Choroid plexus epithelial cell (primary cell): ENCODE data around the gene TOM1.

Experiments used
- DNase-seq: peaks from one replicate; pipeline ENCODE4 v3.0.0-alpha.2; 2010; ENCODE audit warnings: low read depth
- H3K4me3 ChIP-seq: 2 replicates; pipeline ENCODE4 v1.5.1; 2011; ENCODE audit warnings: low read depth, mild to moderate bottlenecking, control low read depth, low read length, moderate library complexity
- CTCF ChIP-seq: conservative IDR thresholded peaks from 2 replicates; pipeline ENCODE4 v1.5.1; 2011; ENCODE audit warnings: low read depth, mild to moderate bottlenecking, control low read depth, inconsistent platforms, low read length, moderate library complexity

TOM1 gene

DNA sequence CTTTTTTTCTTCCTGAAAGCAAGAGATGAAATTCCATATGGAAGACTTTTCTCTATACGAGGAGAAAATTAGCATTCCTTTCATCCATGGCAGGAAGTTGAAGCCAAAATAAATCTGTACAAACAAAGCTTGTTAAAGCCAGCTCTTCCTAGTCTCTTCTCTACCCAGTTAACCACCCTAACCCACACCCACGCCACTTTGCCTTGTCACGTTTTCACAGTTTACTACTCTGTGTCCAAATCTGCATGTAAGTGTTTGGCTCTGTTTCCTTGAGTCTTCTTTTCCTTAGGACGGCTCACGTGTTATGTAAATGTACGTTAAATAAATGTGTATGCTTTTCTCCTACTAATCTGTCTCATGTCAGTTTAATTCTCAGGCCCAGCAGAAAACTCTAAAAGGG lies 74.1 kb downstream of the TOM1 start:
- H3K4me3 ChIP-seq = no peak overlapping the region
- no peak for TF ChIP-seq CTCF
- DNase-seq = no peak

GRCh38 chr22:35375031-35375430 lies 75.3 kb downstream of the TOM1 start:
- no peak for TF ChIP-seq CTCF
- DNase-seq = no peak
- no peak overlapping the region for H3K4me3 ChIP-seq

DNA sequence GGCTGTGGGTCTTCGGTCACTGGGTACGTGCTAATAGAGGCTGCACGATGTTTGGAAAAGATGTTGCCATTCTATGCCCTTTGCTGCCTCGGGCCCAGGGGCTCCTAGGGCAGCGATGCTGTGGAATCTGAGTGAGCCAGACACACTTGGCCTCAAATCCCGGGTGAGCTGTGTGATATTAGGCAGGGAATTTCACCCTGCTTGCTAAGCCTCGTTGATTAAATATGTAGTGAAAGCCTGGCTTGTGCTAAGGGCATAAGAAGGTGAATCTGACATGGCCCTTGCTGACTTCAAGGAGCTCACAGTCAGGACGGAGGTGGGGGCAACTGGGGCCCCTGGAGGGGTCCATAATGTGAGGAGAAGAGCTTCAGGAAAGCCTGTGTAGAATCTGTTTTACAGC lies 75.8 kb downstream of the TOM1 start:
- no peak overlapping the region for H3K4me3 ChIP-seq
- no peak for DNase-seq
- TF ChIP-seq CTCF = no peak

DNA sequence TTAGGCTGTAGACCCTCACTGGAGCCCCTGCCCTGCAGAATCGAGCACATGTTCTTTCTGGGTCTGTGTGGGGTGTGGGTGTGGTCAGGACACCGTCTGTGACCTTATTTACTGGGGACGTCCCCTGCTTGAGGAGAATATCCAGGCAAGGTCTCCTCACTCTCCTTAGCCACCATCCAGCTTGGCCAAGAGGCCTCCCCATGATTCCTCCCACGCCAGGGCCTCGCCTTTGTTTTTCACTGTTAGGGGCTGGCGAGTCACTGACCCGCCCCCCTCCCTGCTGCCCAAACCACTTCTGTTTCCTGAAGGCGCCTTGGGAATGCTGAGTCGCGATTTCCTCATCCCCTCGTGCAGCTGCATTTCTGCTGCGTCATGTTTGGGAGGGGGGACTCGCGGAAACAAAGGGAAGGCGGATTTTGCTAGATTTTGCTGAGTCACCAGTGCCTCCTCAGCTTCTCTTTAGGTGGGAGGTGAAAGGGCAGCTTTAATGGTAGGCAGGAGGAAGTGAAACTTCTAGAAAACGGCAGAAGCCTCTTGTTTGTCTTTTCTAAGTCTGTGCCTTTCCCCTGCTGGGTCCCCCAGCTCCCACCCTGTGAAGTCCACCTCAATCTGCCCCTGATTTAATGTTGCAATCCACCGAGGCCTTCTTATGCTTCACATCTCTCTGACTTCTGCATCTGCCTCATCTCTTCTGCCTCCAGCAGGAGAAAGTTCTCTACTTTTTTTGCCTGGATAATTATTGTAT lies 77.2 kb downstream of the TOM1 start:
- DNase-seq = peak; percentile 99
- H3K4me3 ChIP-seq = no peak overlapping the region

GRCh38 chr22:35377735-35378134 lies 78.0 kb downstream of the TOM1 start:
- no peak overlapping the region for H3K4me3 ChIP-seq
- no peak for DNase-seq
- TF ChIP-seq CTCF = no peak

More for the DNA sequence above, 77.2 kb downstream of the TOM1 start:
- TF ChIP-seq CTCF = no peak

- no peak for TF ChIP-seq CTCF
- no peak for DNase-seq
These were observed 78.9 kb downstream of the TOM1 start for GRCh38 chr22:35378621-35379020.

More at GRCh38 chr22:35378621-35379020, 78.9 kb downstream of the TOM1 start:
- H3K4me3 ChIP-seq = no peak overlapping the region
